Heart left ventricle (tissue), 16 donors: Measurements from ENCODE around the gene PAQR6. TPM values are rescaled to one million over a fixed set of nuclear protein-coding genes. Genes with fewer than 3 reads are reported as not detected.

ENCODE experiments used
- ATAC-seq, 4 donors: fragments of 200-7000 bp; cut with Tn5 transposase; one replicate each; pipeline ENCODE4 v1.9.1; 2020 to 2022; ENCODE audit warnings: moderate library complexity in 4 of 4, mild to moderate bottlenecking in 3 of 4, moderate number of reproducible peaks in 1 of 4
- DNase-seq, 5 donors: peaks; one replicate each; pipeline ENCODE4 v3.0.0-alpha.2; 2020
- H3K27ac ChIP-seq, 12 donors: fragments of 200-600 bp; sonication (generic) in 4 of 12; one replicate each; pipeline versions ENCODE4 v1.5.0 to v1.8.0; 2016 to 2022; ENCODE audit warnings: mild to moderate bottlenecking in 2 of 12
- H3K27me3 ChIP-seq, 9 donors: fragments of 200-600 bp; sonication (generic) in 2 of 9; one replicate each; pipeline versions ENCODE4 v1.5.1 to v1.8.0; 2016 to 2022; ENCODE audit warnings: mild to moderate bottlenecking in 3 of 9
- H3K36me3 ChIP-seq, 9 donors: fragments of 200-600 bp; sonication (generic) in 2 of 9; one replicate each; pipeline versions ENCODE4 v1.5.0 to v1.8.0; 2018 to 2022; ENCODE audit warnings: mild to moderate bottlenecking in 2 of 9
- H3K4me1 ChIP-seq, 12 donors: fragments of 200-600 bp; sonication (generic) in 4 of 12; one replicate each; pipeline versions ENCODE4 v1.5.0 to v1.8.0; 2016 to 2022; ENCODE audit warnings: mild to moderate bottlenecking in 3 of 12
- H3K4me3 ChIP-seq, 12 donors: fragments of 200-600 bp; sonication (generic) in 4 of 12; one replicate each; pipeline versions ENCODE4 v1.5.0 to v1.8.0; 2017 to 2022; ENCODE audit warnings: mild to moderate bottlenecking in 9 of 12, moderate library complexity in 4 of 12
- H3K9me3 ChIP-seq, 12 donors: fragments of 200-600 bp; sonication (generic) in 4 of 12; one replicate each; pipeline versions ENCODE4 v1.5.0 to v1.8.0; 2016 to 2022; ENCODE audit warnings: mild to moderate bottlenecking in 1 of 12
- POLR2A ChIP-seq, 2 donors: fragments of 450-650 bp; IDR thresholded peaks; one replicate each; pipeline ENCODE4 v1.6.1; 2017; ENCODE audit warnings: antibody characterized with exemption in 2 of 2, mild to moderate bottlenecking in 2 of 2, moderate library complexity in 2 of 2
- WGBS, 4 donors: extraction: QIAGEN DNeasy Blood & Tissue Kit in 2 of 4; methylation state at CpG; one replicate each; pipeline versions ENCODE4 v1.1.5 to v1.1.7; 2013 to 2018; 5-methylcytosine and 5-hydroxymethylcytosine counted together
- intact Hi-C, 10 donors: fragments of 100-400 bp; cut with DNase I; formaldehyde crosslinking; loops; one replicate each; pipeline versions ENCODE4 v1.11.1 to v1.14.2; 2022
- polyA plus RNA-seq, 2 donors: library from polyadenylated mRNA; stranded (reverse); fragments of 200-250 nt; gene quantifications; one replicate each; pipeline ENCODE4 v1.2.3, GENCODE V29; 2013
- total RNA-seq, 9 donors: library from RNA; depleted of rRNA in 2 of 9; stranded (reverse); fragments of >200 nt in 2 of 9; fragmentation: NEBNext Ultra II Directional in 3 of 9; extraction: Animal tissue kit (Norgen Biotek cat#: 25700) in 3 of 9; gene quantifications; one replicate each; pipeline versions ENCODE4 v1.1.0 to v1.2.4, GENCODE V29; 2016 to 2023
- TF ChIP-seq, protein P1 (sequence below), 12 donors: fragments of 200-600 bp; sonication (generic) in 4 of 12; IDR thresholded peaks; one replicate each; pipeline versions ENCODE4 v1.5.0 to v1.8.0; 2018 to 2022; ENCODE audit warnings: antibody characterized with exemption in 12 of 12, mild to moderate bottlenecking in 5 of 12
- donor health status: ischemic (EF 13 %, LVEDD 7.1; RV severe dilation, severe dysfunction).
- donor health status: healthy with polysubstance abuse.
- donor health status: DM: no; HTN: yes; CAD: no.
- donor health status: DM: no; HTN: no; CAD: no.
- donor health status: ischemic (EF 25% LVEDD 6.9; RV normal size, moderate dysfunction).
- donor health status: ischemic (EF 25% LVEDD 5.7; RV mildly dilated, moderate dysfunction).
- donor health status: healthy.
- donor health status: DM: yes; HTN: yes; CAD: no.
- donor health status: ischemic (EF 35%, LVEDD 5.7; RV mildly dilated, moderate dysfunction).
- donor health status: nonischemic (EF 11% LVEDD 7.7; RV severe dilation, severe dysfunction).
- donor health status: DM: yes; HTN: yes; CAD: no.
- donor health status: PGD.
- donor health status: ischemic (EF 29% LVEDD 5.4; RV normal size, mild dysfunction).
- donor health status: nonischemic (EF 23%, LVEDD 6.1; RV moderate dilation, normal function).

The PAQR6 gene
- total and polyA plus RNA-seq, 11 donors, result 0.26 to 1.9 (median 0.90) TPM; not detected in 2

DNA sequence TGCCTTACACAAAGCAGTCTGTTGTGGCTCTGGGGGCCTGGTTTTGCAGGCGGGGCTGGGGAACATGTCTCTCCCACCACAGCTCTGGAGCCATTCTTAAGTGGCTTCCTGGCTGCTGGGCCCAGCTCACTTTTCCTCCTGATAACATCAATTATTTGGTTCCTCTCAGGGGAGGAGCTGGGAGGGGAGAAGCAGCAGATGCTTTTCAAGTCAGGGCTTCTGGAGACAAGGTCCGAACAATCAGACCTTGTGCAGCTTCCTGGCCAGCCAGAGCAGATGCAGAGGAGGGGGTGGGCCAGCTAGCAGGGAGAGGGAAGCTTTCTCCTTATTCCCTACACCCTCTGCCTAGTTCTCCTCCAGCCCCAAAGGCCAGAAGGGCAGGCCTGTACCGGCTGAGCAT lies 3.7 kb upstream of the PAQR6 start:
- intact Hi-C loops, result loop anchor here in 1 of 10 donors (10.0 kb wide), 1 partner anchor 63 kb away; no protein-coding TSS in a partner anchor
- no peak overlapping the region for H3K4me3 ChIP-seq
- H3K4me1 ChIP-seq, result peaks cover 0 to 49% (median 26%) of the 10 kb centered on the region in 12 donors
- H3K27ac ChIP-seq, result peak overlapping the region in 6 of 12 donors; percentile 25 to 54 (median 45)
- H3K27me3 ChIP-seq, result no peaks in the 10 kb centered on the region
- H3K36me3 ChIP-seq, result peaks cover 2 to 79% (median 71%) of the 10 kb centered on the region in 9 donors
- H3K9me3 ChIP-seq, result no peaks in the 10 kb centered on the region
- 27 to 32% (median 28%) methylated on average over 3 of the region's 3 CpGs for WGBS, 4 donors
- peak in 4 of 5 donors; percentile 41 to 51 (median 47) for DNase-seq
- no peak for TF ChIP-seq POLR2A (IDR thresholded peaks at IDR 0.05)
- TF ChIP-seq, protein P1, sequence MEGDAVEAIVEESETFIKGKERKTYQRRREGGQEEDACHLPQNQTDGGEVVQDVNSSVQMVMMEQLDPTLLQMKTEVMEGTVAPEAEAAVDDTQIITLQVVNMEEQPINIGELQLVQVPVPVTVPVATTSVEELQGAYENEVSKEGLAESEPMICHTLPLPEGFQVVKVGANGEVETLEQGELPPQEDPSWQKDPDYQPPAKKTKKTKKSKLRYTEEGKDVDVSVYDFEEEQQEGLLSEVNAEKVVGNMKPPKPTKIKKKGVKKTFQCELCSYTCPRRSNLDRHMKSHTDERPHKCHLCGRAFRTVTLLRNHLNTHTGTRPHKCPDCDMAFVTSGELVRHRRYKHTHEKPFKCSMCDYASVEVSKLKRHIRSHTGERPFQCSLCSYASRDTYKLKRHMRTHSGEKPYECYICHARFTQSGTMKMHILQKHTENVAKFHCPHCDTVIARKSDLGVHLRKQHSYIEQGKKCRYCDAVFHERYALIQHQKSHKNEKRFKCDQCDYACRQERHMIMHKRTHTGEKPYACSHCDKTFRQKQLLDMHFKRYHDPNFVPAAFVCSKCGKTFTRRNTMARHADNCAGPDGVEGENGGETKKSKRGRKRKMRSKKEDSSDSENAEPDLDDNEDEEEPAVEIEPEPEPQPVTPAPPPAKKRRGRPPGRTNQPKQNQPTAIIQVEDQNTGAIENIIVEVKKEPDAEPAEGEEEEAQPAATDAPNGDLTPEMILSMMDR (IDR thresholded peaks at IDR 0.05), result no peak
- peak; percentile 10 to 75 (median 23) for ATAC-seq

DNA sequence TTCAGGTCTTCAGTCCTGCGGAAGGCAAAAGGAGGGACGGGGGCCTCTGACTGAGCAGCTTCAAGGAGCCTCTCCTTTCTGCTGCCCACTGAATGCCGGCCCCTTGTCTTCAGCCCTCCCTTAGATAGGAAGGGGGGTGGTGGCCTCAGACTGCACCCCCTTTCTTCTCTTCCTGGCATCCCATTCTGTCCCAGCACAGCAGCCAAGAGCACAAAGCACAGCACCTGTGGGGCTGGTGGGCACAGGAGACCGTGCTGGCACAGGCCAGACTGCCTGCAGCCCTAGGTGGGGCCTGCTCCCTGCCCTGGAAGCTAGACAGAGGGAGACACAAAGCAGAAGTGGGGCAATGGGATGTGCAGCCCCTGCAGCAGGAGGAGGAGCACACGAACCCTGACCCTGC lies 1.7 kb upstream of the PAQR6 start:
- H3K36me3 ChIP-seq, result peaks cover 2 to 59% (median 55%) of the 10 kb centered on the region in 9 donors
- WGBS, 4 donors, result 76 to 95% (median 90%) methylated on average over 4 to 5 of the region's 5 CpGs
- no peak overlapping the region for H3K4me3 ChIP-seq
- no peak overlapping the region for H3K27ac ChIP-seq
- ATAC-seq, result no peak
- no peaks in the 10 kb centered on the region for H3K9me3 ChIP-seq
- H3K27me3 ChIP-seq, result peaks cover 0 to 17% (median 14%) of the 10 kb centered on the region in 9 donors
- TF ChIP-seq, protein P1 (IDR thresholded peaks at IDR 0.05), result no peak
- TF ChIP-seq POLR2A (IDR thresholded peaks at IDR 0.05), result no peak
- peaks cover 3 to 64% (median 38%) of the 10 kb centered on the region in 12 donors for H3K4me1 ChIP-seq
- intact Hi-C loops, result loop anchor here in 1 of 10 donors (10.0 kb wide), 1 partner anchor 65 kb away; no protein-coding TSS in a partner anchor
- DNase-seq, result no peak

DNA sequence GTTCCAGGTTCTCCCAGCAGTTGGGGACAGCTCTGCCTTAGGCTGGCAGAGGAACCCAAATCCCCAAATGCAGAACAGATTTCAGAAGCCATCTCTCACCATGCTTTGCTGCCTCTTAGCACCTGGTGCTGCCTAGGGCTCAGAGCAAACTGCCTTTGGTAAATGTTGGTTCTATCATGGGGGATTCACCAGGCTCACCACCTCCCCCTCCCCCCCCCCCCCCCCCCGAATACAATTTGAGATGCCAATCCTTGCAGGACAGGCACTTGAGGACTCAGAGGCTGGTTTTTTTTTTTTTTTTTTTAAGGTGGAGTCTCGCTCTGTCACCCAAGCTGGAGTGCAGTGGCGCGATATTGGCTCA lies 447 bp upstream of the PAQR6 start:
- H3K27me3 ChIP-seq, result peaks cover 0 to 17% (median 14%) of the 10 kb centered on the region in 9 donors
- peaks cover 0 to 46% (median 43%) of the 10 kb centered on the region in 9 donors for H3K36me3 ChIP-seq
- WGBS, 4 donors, result 68 to 83% (median 75%) methylated on average over 4 of the region's 4 CpGs
- TF ChIP-seq, protein P1 (IDR thresholded peaks at IDR 0.05), result no peak
- no peak for TF ChIP-seq POLR2A (IDR thresholded peaks at IDR 0.05)
- H3K9me3 ChIP-seq, result no peaks in the 10 kb centered on the region
- intact Hi-C loops, result loop anchor here in 1 of 10 donors (10.0 kb wide), 1 partner anchor 66 kb away; no protein-coding TSS in a partner anchor
- ATAC-seq (peak in 1 of 4 donors; percentile 1), DNase-seq (no peak)
- H3K27ac ChIP-seq, result peak overlapping the region in 1 of 12 donors; percentile 38
- no peak overlapping the region for H3K4me3 ChIP-seq
- peaks cover 3 to 64% (median 38%) of the 10 kb centered on the region in 12 donors for H3K4me1 ChIP-seq

DNA sequence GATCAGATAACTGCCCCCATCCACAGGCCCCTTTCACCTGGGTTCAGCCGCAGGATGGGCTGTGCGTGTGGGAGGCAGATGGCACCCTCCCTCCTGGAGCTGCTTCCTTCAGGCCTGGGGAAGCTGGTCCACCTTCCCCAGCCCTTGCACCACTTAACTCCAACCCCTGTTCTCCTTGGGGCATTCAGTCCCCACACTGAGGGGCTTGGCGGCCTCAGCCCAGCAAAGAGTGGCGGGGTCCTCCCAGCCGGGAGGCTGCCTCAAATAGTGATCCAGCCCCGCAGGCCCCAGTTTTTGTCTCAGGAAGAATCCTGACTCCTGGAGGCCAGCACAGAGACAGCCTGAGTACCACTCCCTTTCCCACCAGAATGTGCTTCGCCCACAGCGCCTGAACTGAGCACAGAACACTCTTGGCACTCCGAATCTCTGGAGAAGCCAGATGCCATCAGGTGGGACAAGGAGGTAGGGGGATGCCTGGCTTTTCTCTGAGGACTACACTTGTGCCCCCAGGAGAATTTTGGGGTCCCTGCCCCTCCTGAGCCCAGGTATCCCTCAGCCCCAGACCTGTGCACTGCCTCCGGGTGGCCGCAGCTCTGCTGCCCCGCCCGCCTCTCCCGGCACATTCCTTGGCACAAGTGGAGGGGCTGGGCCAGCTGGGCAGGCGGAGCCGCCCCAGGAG lies 936 bp downstream of the PAQR6 start:
- DNase-seq, result no peak
- no peak overlapping the region for H3K4me3 ChIP-seq
- WGBS, 4 donors, result 43 to 67% (median 55%) methylated on average over 10 to 16 of the region's 16 CpGs
- intact Hi-C loops, result loop anchor here in 1 of 10 donors (10.0 kb wide), 1 partner anchor 68 kb away; no protein-coding TSS in a partner anchor
- ATAC-seq, result peak in 3 of 4 donors; percentile 19 to 37 (median 31)
- no peak for TF ChIP-seq POLR2A (IDR thresholded peaks at IDR 0.05)
- TF ChIP-seq, protein P1 (IDR thresholded peaks at IDR 0.05), result no peak
- peaks cover 0 to 39% (median 31%) of the 10 kb centered on the region in 9 donors for H3K36me3 ChIP-seq
- peaks cover 0 to 17% (median 14%) of the 10 kb centered on the region in 9 donors for H3K27me3 ChIP-seq
- no peaks in the 10 kb centered on the region for H3K9me3 ChIP-seq
- no peak overlapping the region for H3K27ac ChIP-seq
- peaks cover 3 to 57% (median 32%) of the 10 kb centered on the region in 12 donors for H3K4me1 ChIP-seq
